Raji (cell line): ENCODE measurements around the gene MLF1.

ENCODE experiments used
- POLR2A ChIP-seq: IDR thresholded peaks from 2 replicates; pipeline ENCODE4 v1.6.1; 2011; ENCODE audit warnings: low read depth, low read length, control low read depth; ENCODE audit not compliant: insufficient read depth

Gene MLF1, protein sequence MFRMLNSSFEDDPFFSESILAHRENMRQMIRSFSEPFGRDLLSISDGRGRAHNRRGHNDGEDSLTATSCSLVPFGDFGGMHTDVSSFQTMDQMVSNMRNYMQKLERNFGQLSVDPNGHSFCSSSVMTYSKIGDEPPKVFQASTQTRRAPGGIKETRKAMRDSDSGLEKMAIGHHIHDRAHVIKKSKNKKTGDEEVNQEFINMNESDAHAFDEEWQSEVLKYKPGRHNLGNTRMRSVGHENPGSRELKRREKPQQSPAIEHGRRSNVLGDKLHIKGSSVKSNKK

DNA sequence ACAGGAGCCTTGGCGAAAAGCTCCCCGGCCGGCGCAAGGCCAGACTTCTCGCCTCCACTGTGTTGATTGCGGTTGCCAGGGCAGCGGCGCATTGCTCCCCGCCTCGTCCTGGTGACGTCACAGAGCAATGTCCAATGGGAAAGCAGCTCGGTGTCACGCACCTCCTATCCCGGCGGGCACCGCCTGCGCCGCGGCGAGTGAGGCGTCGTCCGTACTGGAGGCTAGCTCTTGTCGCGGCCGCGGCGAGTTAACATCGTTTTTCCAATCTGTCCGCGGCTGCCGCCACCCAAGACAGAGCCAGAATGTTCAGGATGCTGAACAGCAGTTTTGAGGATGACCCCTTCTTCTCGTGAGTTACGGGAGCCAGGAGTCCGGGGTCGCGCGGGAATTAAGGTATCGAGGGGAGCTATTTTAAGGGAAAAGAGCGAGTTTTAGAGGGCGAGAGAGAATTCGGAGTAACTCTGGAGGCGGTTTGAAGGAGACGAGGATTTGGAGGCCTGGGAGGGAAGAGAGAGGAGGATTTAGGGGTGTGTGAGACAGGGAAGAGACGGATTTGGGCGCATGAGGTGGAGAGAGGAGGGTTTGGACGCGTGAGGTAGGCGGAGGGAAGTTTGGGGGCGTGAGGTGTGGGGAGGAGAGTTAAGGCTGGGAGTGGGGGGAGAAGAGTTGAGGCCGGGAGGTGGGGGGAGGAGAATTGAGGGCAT lies at the start of gene MLF1:
Gene MLF1 (plus strand): TSS at position 196 of the 704 bp plus-strand sequence. CDS start 107 bp downstream, at position 303.
- TF ChIP-seq POLR2A: no peak

DNA sequence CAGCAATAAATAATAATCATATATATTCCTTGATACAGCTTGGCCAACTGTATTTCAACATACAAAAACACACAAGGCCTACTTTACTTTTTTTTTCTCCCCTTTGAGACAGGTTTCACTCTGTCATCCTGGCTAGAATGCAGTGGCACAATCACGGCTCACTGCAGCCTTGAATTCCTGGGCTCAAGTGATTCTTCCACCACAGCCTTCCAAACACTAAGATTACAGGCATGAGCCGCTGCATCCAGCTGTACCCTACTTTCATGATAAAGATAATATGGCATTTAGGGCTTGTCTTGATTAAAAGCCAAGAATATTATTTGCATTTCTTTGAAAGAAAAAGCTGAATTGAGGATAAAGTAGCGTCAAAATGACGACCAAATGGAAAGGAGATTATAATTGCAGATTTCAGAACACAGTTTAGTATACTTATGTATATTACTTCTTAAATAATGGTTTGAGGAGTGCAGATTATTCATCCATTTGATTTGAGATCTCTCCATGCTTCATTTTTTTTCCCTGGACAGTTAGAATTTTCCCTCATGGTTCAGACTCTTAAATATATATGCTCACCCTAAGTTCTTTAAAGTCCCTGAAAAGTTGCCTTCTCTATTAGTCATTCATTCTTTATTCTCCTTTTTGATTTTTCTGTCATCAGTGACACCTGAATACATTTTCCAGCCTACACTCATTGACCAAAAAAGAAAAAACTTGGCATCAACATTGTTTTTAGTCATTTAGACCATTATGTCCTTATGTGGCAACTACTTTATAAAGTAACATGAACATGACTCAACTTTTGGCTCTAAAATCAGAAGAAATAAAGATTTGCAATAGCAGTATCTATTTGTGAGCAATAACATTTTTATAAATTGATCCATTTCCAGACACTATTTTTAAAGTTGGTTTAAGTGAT lies 48.5 kb upstream of the MLF1 start:
- no peak for TF ChIP-seq POLR2A

DNA sequence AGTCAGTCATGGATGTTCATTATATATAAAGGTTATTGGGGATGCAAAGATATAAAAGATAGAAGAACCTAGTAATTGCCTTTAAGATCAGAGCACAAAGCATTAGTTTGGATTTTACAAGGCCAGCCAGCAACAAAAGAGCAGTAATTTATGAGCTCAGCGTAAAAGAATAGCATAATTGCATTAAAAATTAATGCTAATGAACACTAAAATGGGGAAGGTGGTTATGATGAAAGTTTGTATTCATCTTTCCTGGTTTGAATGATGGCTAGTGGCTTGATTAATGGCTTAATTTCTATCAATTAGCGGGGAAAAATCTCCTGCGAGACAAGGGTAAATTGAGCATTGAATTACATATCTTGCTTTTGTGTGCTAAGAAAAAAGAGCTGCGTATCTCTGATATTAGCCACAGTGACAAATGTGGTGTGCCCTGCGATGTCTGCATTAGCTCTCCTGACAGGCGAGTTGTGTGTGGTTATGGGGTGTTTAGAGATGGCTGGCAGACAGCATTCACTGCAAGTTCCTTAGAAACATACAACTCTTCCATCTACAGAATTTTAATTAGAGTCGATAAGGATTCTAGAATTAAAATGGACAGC lies 42.8 kb upstream of the MLF1 start:
- no peak for TF ChIP-seq POLR2A

DNA sequence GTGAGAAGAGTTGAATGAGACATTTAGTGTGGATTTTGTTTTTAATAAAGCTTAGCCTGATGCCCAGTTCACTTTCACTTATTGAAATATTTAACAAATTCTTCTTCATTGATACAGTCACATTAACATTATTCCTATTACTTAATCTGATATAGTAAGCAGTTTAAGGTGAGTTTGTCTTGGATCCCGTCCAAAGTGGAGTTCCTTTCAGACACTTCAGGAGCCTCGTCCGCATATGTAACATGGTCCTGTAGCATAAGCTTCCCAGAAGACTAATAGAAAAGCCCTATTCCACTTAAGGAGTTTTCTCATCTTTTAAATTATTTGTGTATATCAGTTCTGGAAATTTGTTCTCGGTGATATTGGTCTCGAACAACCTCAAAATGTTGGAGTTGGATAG lies 39.7 kb upstream of the MLF1 start:
- TF ChIP-seq POLR2A: no peak

DNA sequence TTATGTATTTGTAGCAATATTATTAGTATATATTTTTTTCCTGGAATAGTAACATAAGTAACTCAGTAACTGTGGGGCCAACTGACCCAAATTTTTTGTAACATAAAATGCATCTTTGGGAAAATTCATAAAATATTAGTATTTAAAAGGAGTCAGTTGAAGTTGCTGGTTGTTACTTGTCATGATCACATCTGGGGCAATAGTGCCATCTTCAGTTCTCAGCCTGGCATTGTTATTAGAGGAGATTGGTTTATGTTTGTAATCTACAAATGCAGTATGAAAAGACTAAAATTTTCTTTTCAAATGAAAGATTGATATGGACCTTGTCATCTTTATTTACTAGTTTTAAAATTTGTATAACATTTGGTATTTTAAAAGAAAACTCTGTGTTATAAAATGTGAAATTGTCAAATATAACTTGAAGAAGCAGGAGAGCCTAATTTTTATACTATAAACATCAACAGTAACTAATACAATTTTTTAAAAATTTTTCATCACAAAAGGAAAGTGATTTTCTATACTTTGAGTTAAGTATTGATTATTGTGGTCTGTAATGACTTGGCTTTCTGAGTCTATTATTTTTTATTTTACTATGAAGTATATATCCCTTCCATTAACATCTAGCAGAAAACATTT lies 38.8 kb upstream of the MLF1 start:
- no peak for TF ChIP-seq POLR2A

DNA sequence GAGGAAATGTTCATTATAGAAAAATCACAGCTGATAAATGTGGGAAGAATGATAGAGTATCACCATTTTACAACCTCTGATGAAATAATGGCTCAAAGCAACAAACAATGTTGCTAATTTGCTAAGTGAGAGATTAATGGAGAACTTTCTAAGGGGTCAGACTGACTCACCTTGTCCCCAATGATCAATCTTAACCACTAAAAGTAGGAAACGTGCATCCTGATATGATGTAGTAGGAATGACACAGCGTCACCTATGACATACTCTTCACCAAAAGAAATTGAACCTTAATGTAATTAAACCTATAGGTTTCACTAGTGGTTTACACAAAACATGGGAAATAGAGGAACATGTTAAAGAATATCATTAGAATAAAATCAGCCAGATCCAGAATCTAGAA lies 35.1 kb upstream of the MLF1 start:
- no peak for TF ChIP-seq POLR2A

DNA sequence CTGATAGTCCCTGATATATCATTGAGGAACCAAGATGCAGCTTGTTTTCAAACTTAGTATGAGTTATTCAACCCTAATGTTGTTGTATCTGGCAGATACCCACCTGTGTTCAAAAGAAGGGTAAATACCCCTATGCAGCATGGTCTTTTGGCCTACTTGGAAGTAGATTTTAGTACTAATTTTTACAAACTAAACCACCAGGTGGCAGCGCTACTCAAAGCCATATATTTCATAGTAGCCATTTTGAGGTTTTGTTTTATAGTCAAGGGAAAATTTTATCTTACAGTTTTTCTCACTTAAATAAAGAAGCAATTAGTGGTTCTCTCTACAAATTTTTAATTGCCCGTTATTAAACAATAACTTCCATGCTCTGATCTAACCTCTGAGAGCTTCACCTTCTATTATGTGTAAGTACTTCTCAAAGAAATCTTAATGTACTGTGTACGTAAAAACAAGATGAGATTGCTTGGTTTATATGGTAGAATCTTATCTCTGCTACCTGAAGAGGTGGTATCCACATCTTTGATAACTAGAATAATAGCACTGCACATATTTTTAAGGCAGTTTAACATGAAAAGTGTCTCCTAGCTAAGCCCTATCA lies 31.5 kb upstream of the MLF1 start:
- no peak for TF ChIP-seq POLR2A

DNA sequence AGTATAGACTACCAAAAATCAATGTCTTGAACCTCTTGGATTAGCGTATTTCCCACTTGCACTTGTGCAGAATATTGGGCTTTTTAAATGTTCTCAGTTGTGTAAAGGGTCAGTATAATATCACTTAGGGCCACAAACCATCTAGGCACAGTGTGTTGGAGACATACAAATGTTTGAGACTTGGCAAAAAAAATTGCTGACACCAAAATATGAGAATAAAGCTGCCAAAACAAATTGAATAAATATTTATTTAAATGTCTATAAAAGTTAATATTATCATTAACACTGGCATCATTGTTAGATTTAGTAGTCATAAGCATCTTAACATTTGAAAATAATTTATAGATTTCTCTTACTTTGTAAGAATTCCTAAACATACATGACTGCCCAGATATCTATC lies 30.9 kb upstream of the MLF1 start:
- no peak for TF ChIP-seq POLR2A

DNA sequence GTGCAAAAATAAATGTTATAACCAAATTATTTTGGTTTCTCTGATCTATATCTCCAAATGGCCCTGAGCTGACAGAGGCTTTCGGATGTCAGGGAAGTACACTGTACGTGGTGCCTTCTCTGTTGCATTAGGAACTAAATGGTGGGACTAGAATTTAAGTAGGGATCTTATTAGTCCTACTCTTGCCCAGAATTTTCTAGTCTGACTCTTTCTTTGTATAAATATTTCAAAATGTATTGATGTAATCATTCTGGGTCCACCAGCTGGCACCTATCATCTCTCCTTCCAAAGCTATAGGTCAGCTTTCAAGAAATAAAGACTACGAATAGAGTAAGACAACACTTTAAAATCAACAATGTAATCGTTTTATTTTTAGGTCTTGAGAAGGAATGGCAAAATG lies 22.3 kb upstream of the MLF1 start:
- TF ChIP-seq POLR2A: no peak

DNA sequence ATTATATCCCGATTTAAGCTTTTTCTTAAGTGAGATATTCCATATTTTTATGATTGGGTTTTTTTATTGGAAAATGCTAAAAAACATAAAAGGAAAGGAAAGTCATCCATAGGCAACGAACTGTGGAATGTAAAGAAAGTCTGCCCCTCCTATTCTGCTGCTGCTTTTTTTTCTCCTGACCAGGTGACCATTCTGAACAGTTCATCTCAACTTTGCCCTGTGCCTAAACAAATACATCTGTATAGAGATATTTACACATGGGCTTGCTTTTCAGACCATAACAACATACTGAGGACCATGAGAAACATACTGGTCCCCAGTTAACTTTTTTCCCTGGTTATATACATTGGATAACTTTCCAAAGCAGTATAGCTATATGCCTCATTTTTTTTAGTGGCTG lies 18.9 kb upstream of the MLF1 start:
- no peak for TF ChIP-seq POLR2A

DNA sequence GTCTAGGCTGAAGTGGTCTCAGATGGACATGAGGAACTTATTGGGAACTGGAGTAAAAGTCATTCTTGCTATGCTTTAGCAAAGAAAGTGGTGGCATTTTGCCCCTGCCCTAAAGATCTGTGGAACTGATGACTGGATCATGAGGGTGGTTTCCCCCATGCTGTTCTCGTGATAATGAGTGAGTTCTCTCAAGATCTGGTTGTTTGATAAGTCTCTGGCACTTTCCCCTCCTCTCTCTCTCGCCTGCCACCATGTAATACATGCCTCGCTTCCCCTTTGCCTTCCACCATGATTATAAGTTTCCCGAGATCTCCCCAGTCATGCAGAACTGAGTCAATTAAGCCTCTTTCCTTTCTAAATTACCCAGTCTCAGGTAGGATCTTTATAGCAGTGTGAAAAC lies 11.5 kb upstream of the MLF1 start:
- no peak for TF ChIP-seq POLR2A

DNA sequence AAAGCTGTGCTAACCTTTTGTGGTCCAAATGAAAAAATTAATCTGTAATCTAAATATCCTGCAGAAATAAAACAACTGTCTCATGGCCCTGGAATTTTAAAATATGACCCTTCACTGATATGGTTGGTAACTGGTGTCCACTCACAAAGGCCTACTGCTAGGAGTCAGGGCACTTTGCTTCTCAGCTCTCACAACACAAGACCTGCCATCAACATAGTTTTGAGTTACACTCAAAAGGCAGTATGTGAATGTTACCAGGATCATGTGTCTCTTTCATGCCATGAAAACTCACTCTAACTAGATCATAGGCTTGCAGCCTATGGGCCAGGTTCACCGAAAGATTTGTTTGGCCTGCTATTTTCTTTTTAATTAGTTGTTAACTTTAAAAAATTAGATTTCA lies 10.0 kb upstream of the MLF1 start:
- no peak for TF ChIP-seq POLR2A

DNA sequence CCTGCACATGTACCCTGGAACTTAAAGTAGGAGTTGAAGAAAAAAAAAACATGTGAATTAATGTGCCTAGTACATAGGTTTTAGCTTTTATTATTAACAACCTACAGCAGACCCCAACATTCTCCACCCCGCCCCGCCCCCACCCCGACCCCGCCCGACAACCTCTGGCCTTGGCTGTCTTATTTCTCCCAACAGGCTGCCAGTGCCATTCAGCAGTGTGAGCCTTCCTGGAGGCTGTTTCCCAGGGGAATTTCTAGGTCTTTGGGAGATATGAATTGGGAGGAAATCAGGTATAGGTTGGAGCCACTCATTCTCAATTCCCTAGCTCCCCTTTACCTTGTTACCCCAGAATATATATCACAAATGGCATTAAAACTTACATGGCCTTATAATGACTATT lies 8.3 kb upstream of the MLF1 start:
- TF ChIP-seq POLR2A: no peak

DNA sequence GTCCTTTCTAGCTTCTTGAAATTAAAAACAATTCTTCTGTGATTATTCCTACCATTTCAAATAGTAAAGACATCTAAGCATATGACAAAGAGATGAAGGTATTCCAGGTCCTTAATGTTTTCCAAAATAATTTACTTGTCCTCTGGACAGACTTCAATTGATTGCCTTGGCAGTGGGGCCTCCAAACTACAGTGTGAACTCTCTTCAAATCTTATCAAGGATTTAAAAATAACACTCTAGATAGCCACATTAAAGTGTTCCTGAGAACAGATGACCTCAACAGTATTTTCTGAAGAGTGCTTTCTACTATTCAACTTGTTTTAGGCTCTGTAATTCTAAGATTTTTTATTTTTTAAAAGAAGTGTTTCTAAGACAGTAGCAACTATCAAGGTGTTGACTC lies 7.9 kb upstream of the MLF1 start:
- TF ChIP-seq POLR2A: no peak
